HepG2 (cell line): Measurements from ENCODE around the gene SPSB2. TPM values are rescaled to one million over a fixed set of nuclear protein-coding genes. Genes with fewer than 3 reads are reported as not detected.
A peak's percentile ranks its signal among the peaks of the same experiment; 100 is the strongest.

Experiments
- CEBPZ ChIP-seq: IDR thresholded peaks from 2 replicates; pipeline ENCODE4 v1.6.1; 2012; ENCODE audit warnings: low read length, improper control_type of control experiment
- IRF1 ChIP-seq: sonication (generic); formaldehyde crosslinking; IDR thresholded peaks from 2 replicates; pipeline ENCODE4 v1.4.0; 2020; ENCODE audit warnings: low read depth, mild to moderate bottlenecking, missing genetic modification reagents
- ISX ChIP-seq: sonication (generic); formaldehyde crosslinking; conservative IDR thresholded peaks from 2 replicates; pipeline ENCODE4 v1.5.0; 2020; ENCODE audit warnings: missing genetic modification reagents
- PPARG ChIP-seq: conservative IDR thresholded peaks from 2 replicates; pipeline ENCODE4 v1.6.1; 2016; ENCODE audit warnings: missing biosample characterization, missing genetic modification reagents
- PRDM15 ChIP-seq: sonication (generic); formaldehyde crosslinking; IDR thresholded peaks from 2 replicates; pipeline ENCODE4 v1.4.0; 2020; ENCODE audit warnings: missing genetic modification reagents
- RBM22 ChIP-seq: fragments of 200-400 bp; formaldehyde crosslinking; optimal IDR thresholded peaks from 2 replicates; pipeline ENCODE3; 2017; ENCODE audit warnings: mild to moderate bottlenecking, low read length, moderate library complexity
- RFXAP ChIP-seq: sonication (generic); formaldehyde crosslinking; IDR thresholded peaks from 2 replicates; pipeline ENCODE4 v1.4.0; 2020; ENCODE audit warnings: missing genetic modification reagents, borderline replicate concordance
- SOX6 ChIP-seq, 2 experiments: fragments of 450-650 bp in 1 of 2; sonication (generic) in 1 of 2; formaldehyde crosslinking in 1 of 2; IDR thresholded peaks; 2 replicates each; pipeline versions ENCODE4 v1.4.0 to v1.6.1; 2017 to 2020; ENCODE audit warnings: antibody characterized with exemption in 1 of 2, mild to moderate bottlenecking in 1 of 2, missing genetic modification reagents in 1 of 2
- STAT5B ChIP-seq: sonication (generic); formaldehyde crosslinking; IDR thresholded peaks from 2 replicates; pipeline ENCODE4 v1.4.0; 2020; ENCODE audit warnings: missing genetic modification reagents
- ZFP36L1 ChIP-seq: sonication (generic); formaldehyde crosslinking; IDR thresholded peaks from 2 replicates; pipeline ENCODE4 v1.8.0; 2022; ENCODE audit warnings: mild to moderate bottlenecking, missing genetic modification reagents, moderate library complexity
- ZNF337 ChIP-seq: sonication (generic); formaldehyde crosslinking; IDR thresholded peaks from 2 replicates; pipeline ENCODE4 v1.5.1; 2020; ENCODE audit warnings: missing genetic modification reagents, low read depth, mild to moderate bottlenecking, borderline replicate concordance
- ZNF383 ChIP-seq: sonication (generic); formaldehyde crosslinking; IDR thresholded peaks from 2 replicates; pipeline ENCODE4 v1.4.0; 2020; ENCODE audit warnings: missing genetic modification reagents, mild to moderate bottlenecking, borderline replicate concordance
- ZNF431 ChIP-seq: sonication (generic); formaldehyde crosslinking; IDR thresholded peaks from 2 replicates; pipeline ENCODE4 v1.9.0; 2022; ENCODE audit warnings: missing genetic modification reagents, low read depth, mild to moderate bottlenecking, borderline replicate concordance
- ZNF552 ChIP-seq: sonication (generic); formaldehyde crosslinking; IDR thresholded peaks from 2 replicates; pipeline ENCODE4 v1.9.0; 2022; ENCODE audit warnings: missing genetic modification reagents, mild to moderate bottlenecking, borderline replicate concordance
- ZSCAN12 ChIP-seq: sonication (generic); formaldehyde crosslinking; IDR thresholded peaks from 2 replicates; pipeline ENCODE4 v1.9.0; 2021; ENCODE audit warnings: mild to moderate bottlenecking, missing genetic modification reagents
- polyA plus RNA-seq, 8 experiments: library from polyadenylated mRNA; depleted of rRNA in 3 of 8; stranded (reverse) in 7 of 8; unstranded in 1 of 8; fragments of >200 nt; fragmentation: Illumina TruSeq in 4 of 8; extraction: Trizol in 4 of 8; gene quantifications; 2 replicates each; pipeline versions ENCODE4 v1.2.1 to v1.2.3, GENCODE V29; 2011 to 2016; ENCODE audit warnings: low read depth in 4 of 8, missing spikeins in 1 of 8, mixed read lengths in 1 of 8; ENCODE audit not compliant: insufficient read depth in 1 of 8
- total RNA-seq, 5 experiments: library from RNA; depleted of rRNA; stranded (reverse); fragments of >200 nt; fragmentation: Illumina TruSeq; extraction: Trizol; gene quantifications; 2 replicates each; pipeline ENCODE4 v1.2.3, GENCODE V29; 2016; ENCODE audit warnings: low read depth in 1 of 5
- TF ChIP-seq, protein P1 (sequence below): sonication (generic); formaldehyde crosslinking; IDR thresholded peaks from 2 replicates; pipeline ENCODE4 v1.4.0; 2020; ENCODE audit warnings: low read depth, mild to moderate bottlenecking, missing genetic modification reagents

Gene SPSB2
- total and polyA plus RNA-seq, 2 of the 13 experiments (the other 11 are each of a cell fraction or from before 2014, with no cell fraction given), result 2.0 to 6.2 TPM

- peak; percentile 78; the same call in 1 of the 2 replicates for TF ChIP-seq PRDM15 (CRISPR knock-in tag)
- TF ChIP-seq ZSCAN12 (CRISPR knock-in tag), result peak; percentile 88; the same call in 1 of the 2 replicates
- TF ChIP-seq PPARG (CRISPR knock-in tag), result peak; percentile 62
- TF ChIP-seq, protein P1, sequence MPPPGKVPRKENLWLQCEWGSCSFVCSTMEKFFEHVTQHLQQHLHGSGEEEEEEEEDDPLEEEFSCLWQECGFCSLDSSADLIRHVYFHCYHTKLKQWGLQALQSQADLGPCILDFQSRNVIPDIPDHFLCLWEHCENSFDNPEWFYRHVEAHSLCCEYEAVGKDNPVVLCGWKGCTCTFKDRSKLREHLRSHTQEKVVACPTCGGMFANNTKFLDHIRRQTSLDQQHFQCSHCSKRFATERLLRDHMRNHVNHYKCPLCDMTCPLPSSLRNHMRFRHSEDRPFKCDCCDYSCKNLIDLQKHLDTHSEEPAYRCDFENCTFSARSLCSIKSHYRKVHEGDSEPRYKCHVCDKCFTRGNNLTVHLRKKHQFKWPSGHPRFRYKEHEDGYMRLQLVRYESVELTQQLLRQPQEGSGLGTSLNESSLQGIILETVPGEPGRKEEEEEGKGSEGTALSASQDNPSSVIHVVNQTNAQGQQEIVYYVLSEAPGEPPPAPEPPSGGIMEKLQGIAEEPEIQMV (CRISPR knock-in tag), result peak; percentile 80; the same call in 1 of the 2 replicates
- no peak for TF ChIP-seq CEBPZ
- TF ChIP-seq IRF1 (CRISPR knock-in tag), result no peak
- TF ChIP-seq ZNF337 (CRISPR knock-in tag), result peak; percentile 34; the same call in 1 of the 2 replicates
- no peak for TF ChIP-seq ZNF383 (CRISPR knock-in tag)
- no peak for TF ChIP-seq STAT5B (CRISPR knock-in tag)
- 0 out of 2 replicates have a peak, but pooled peaks have one; percentile 47 for TF ChIP-seq ISX
- TF ChIP-seq ZNF552 (CRISPR knock-in tag), result 0 out of 2 replicates have a peak, but pooled peaks have one; percentile 43
- no peak for TF ChIP-seq RBM22
- peak; percentile 89 for TF ChIP-seq ZFP36L1
- TF ChIP-seq ZNF431 (CRISPR knock-in tag), result peak; percentile 27; the same call in 1 of the 2 replicates
- no peak for TF ChIP-seq SOX6 (IDR thresholded peaks at IDR 0.05)
- peak; percentile 59; the same call in 1 of the 2 replicates for TF ChIP-seq SOX6 (CRISPR knock-in tag; IDR thresholded peaks at IDR 0.05)
- no peak; the same call in none of the 2 replicates for TF ChIP-seq RFXAP
These were observed 17.9 kb upstream of the SPSB2 start (continued) for GRCh38 chr12:6890789-6891645.
